ENCODE data around the gene KNTC1.

DNA sequence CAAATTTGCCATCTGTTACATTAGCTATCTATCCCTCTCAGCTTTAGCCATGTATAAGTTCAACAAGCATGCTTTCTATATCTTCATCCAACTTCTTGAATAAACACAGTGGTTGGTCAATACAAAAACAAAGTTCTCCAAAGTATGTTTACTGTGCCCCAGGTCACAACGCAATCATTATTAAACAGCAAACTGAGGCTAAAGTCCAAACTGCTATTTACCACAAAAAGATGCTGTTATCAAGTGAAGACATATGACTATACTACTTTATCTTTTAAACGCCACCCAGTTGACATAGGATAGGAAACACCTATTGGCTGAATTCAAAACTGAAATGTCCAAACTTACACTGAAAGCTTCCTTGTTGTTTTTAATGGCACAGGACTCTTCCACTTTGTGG, 38.0 kb upstream of the KNTC1 start:
- TF ChIP-seq, protein P1, sequence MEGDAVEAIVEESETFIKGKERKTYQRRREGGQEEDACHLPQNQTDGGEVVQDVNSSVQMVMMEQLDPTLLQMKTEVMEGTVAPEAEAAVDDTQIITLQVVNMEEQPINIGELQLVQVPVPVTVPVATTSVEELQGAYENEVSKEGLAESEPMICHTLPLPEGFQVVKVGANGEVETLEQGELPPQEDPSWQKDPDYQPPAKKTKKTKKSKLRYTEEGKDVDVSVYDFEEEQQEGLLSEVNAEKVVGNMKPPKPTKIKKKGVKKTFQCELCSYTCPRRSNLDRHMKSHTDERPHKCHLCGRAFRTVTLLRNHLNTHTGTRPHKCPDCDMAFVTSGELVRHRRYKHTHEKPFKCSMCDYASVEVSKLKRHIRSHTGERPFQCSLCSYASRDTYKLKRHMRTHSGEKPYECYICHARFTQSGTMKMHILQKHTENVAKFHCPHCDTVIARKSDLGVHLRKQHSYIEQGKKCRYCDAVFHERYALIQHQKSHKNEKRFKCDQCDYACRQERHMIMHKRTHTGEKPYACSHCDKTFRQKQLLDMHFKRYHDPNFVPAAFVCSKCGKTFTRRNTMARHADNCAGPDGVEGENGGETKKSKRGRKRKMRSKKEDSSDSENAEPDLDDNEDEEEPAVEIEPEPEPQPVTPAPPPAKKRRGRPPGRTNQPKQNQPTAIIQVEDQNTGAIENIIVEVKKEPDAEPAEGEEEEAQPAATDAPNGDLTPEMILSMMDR (optimal IDR thresholded peaks at IDR 0.05 in 1 of 3, IDR thresholded peaks at IDR 0.05 in 1 of 3, conservative IDR thresholded peaks at IDR 0.05 in 1 of 3; ENCODE audit: extremely low read depth in 1 of 3, insufficient read depth in 2 of 3, low read length in 3 of 3) = no peak
- TF ChIP-seq EZH2 (IDR thresholded peaks at IDR 0.05; ENCODE audit: low read length) = no peak

Data from keratinocyte (primary cell).